Endothelial cell (in vitro differentiated cells): Measurements from ENCODE around the gene GMDS. TPM values are rescaled to one million over a fixed set of nuclear protein-coding genes. Genes with fewer than 3 reads are reported as not detected.

Experiments used
- DNase-seq: peaks from one replicate; pipeline ENCODE4 v3.0.0; 2021; ENCODE audit warnings: low spot score
- H3K27ac Mint-ChIP-seq: one replicate; pipeline ENCODE4 v1.8.0; 2021; ENCODE audit warnings: mixed read lengths, inconsistent platforms; ENCODE audit not compliant: unreplicated experiment
- H3K27me3 Mint-ChIP-seq: one replicate; pipeline ENCODE4 v1.8.0; 2021; ENCODE audit warnings: mild to moderate bottlenecking, moderate library complexity, mixed read lengths, inconsistent platforms; ENCODE audit not compliant: unreplicated experiment
- H3K36me3 Mint-ChIP-seq: one replicate; pipeline ENCODE4 v1.8.0; 2021; ENCODE audit warnings: mild to moderate bottlenecking, low read depth, mixed read lengths, inconsistent platforms; ENCODE audit not compliant: unreplicated experiment
- H3K4me1 Mint-ChIP-seq: one replicate; pipeline ENCODE4 v1.8.0; 2021; ENCODE audit warnings: mild to moderate bottlenecking, mixed read lengths, inconsistent platforms; ENCODE audit not compliant: unreplicated experiment
- H3K4me3 Mint-ChIP-seq: one replicate; pipeline ENCODE4 v1.8.0; 2021; ENCODE audit warnings: mild to moderate bottlenecking, mixed read lengths, inconsistent platforms; ENCODE audit not compliant: unreplicated experiment
- H3K9me3 Mint-ChIP-seq: one replicate; pipeline ENCODE4 v1.8.0; 2021; ENCODE audit warnings: mixed read lengths, inconsistent platforms; ENCODE audit not compliant: unreplicated experiment
- CTCF ChIP-seq: fragments of 200-600 bp; sonication (generic); IDR thresholded peaks from one replicate; pipeline ENCODE4 v1.5.0; 2021; ENCODE audit warnings: antibody characterized with exemption; ENCODE audit not compliant: unreplicated experiment
- total RNA-seq: library from RNA; stranded (reverse); fragmentation: NEBNext Ultra II Directional; extraction: Animal tissue kit (Norgen Biotek cat#: 25700); gene quantifications from one replicate; pipeline ENCODE4 v1.2.1, GENCODE V29; 2021; ENCODE audit not compliant: unreplicated experiment

Gene GMDS
- total RNA-seq, 1 donor from 2014 or later: 36.0 TPM

- H3K4me3 Mint-ChIP-seq: peak overlapping the region; percentile 51
- H3K9me3 Mint-ChIP-seq: no peaks in the 10 kb centered on the region
- H3K27me3 Mint-ChIP-seq: no peaks in the 10 kb centered on the region
- no peaks in the 10 kb centered on the region for H3K36me3 Mint-ChIP-seq
- peak; percentile 36 for DNase-seq
- no peak for TF ChIP-seq CTCF
- peak overlapping the region; percentile 92 for H3K27ac Mint-ChIP-seq
- H3K4me1 Mint-ChIP-seq: peaks cover 13% of the 10 kb centered on the region
Observed at GRCh38 chr6:1837826-1838225, 407.6 kb downstream of the GMDS start.

- H3K9me3 Mint-ChIP-seq: no peaks in the 10 kb centered on the region
- DNase-seq: no peak
- no peak for TF ChIP-seq CTCF
- H3K4me1 Mint-ChIP-seq: peaks cover 19% of the 10 kb centered on the region
- peak overlapping the region; percentile 92 for H3K27ac Mint-ChIP-seq
- H3K27me3 Mint-ChIP-seq: no peaks in the 10 kb centered on the region
- H3K36me3 Mint-ChIP-seq: no peaks in the 10 kb centered on the region
- H3K4me3 Mint-ChIP-seq: no peak overlapping the region
Observed at GRCh38 chr6:1836690-1837089, 408.7 kb downstream of the GMDS start.

GRCh38 chr6:1834646-1835516, 410.5 kb downstream of the GMDS start:
- H3K27ac Mint-ChIP-seq: no peak overlapping the region
- no peaks in the 10 kb centered on the region for H3K9me3 Mint-ChIP-seq
- H3K4me3 Mint-ChIP-seq: no peak overlapping the region
- H3K27me3 Mint-ChIP-seq: no peaks in the 10 kb centered on the region
- no peak for TF ChIP-seq CTCF
- H3K36me3 Mint-ChIP-seq: no peaks in the 10 kb centered on the region
- no peak for DNase-seq
- peaks cover 19% of the 10 kb centered on the region for H3K4me1 Mint-ChIP-seq

- Mint-ChIP-seq H3K4me1 (peaks cover 19% of the 10 kb centered on the region), H3K27me3 (no peaks in the 10 kb centered on the region), H3K27ac (no peak overlapping the region), H3K4me3 (no peak overlapping the region), H3K36me3 (no peaks in the 10 kb centered on the region), H3K9me3 (no peaks in the 10 kb centered on the region)
- no peak for DNase-seq
- TF ChIP-seq CTCF: no peak
Observed at GRCh38 chr6:1834207-1834606, 411.2 kb downstream of the GMDS start.
